Mononuclear cell (primary cell): ENCODE results near the gene DCLK2. TPM values are rescaled to one million over a fixed set of nuclear protein-coding genes. Genes with fewer than 3 reads are reported as not detected.
A peak's percentile ranks its signal among the peaks of the same experiment; 100 is the strongest.

Source experiments
- H3K27me3 ChIP-seq: 2 replicates; pipeline ENCODE4 v1.6.0; 2011; ENCODE audit warnings: low read length, control low read depth; ENCODE audit not compliant: insufficient read depth
- H3K4me1 ChIP-seq: 2 replicates; pipeline ENCODE4 v1.5.1; 2011; ENCODE audit warnings: mild to moderate bottlenecking, low read length, control low read depth; ENCODE audit not compliant: insufficient read depth
- H3K4me3 ChIP-seq: 2 replicates; pipeline ENCODE4 v1.5.1; 2011; ENCODE audit warnings: mild to moderate bottlenecking, low read length, moderate library complexity
- H3K9me3 ChIP-seq: 2 replicates; pipeline ENCODE4 v1.5.1; 2011; ENCODE audit warnings: low read depth, mild to moderate bottlenecking, control low read depth, low read length
- total RNA-seq: library from RNA; depleted of rRNA; stranded (reverse); fragments of >200 nt; gene quantifications from one replicate; pipeline ENCODE4 v1.2.3, GENCODE V29; 2012

DCLK2 gene
- 0.31 TPM for total RNA-seq

- H3K27me3 ChIP-seq, result peaks cover 46% of the 10 kb centered on the region
These were observed at the start of gene DCLK2 for GRCh38 chr4:150078041-150078578. DCLK2 (plus strand) TSS chr4:150078445; CDS start chr4:150079028, 583 bp downstream.

GRCh38 chr4:150032541-150032940 lies 45.7 kb upstream of the DCLK2 start:
- no peaks in the 10 kb centered on the region for H3K27me3 ChIP-seq
- H3K9me3 ChIP-seq, result peaks cover 5% of the 10 kb centered on the region
- H3K4me1 ChIP-seq, result no peaks in the 10 kb centered on the region
- H3K4me3 ChIP-seq, result no peak overlapping the region

More at GRCh38 chr4:150078041-150078578, at the start of gene DCLK2:
- Histone ChIP-seq H3K9me3 (no peaks in the 10 kb centered on the region), H3K4me1 (peaks cover 19% of the 10 kb centered on the region), H3K4me3 (peak within 1 kb of the TSS; percentile 30)

- H3K27me3 ChIP-seq, result no peaks in the 10 kb centered on the region
- H3K4me3 ChIP-seq, result no peak overlapping the region
- no peaks in the 10 kb centered on the region for H3K4me1 ChIP-seq
- no peaks in the 10 kb centered on the region for H3K9me3 ChIP-seq
These were observed 45.2 kb upstream of the DCLK2 start for GRCh38 chr4:150033081-150033480.

GRCh38 chr4:150033901-150034300 lies 44.3 kb upstream of the DCLK2 start:
- no peaks in the 10 kb centered on the region for H3K4me1 ChIP-seq
- no peak overlapping the region for H3K4me3 ChIP-seq
- no peaks in the 10 kb centered on the region for H3K27me3 ChIP-seq
- H3K9me3 ChIP-seq, result no peaks in the 10 kb centered on the region

- H3K27me3 ChIP-seq, result no peaks in the 10 kb centered on the region
- H3K4me3 ChIP-seq, result no peak overlapping the region
- no peaks in the 10 kb centered on the region for H3K9me3 ChIP-seq
- peaks cover 7% of the 10 kb centered on the region for H3K4me1 ChIP-seq
These were observed 40.9 kb upstream of the DCLK2 start for GRCh38 chr4:150037251-150037856.

- H3K9me3 ChIP-seq, result no peaks in the 10 kb centered on the region
- H3K4me3 ChIP-seq, result no peak overlapping the region
- no peaks in the 10 kb centered on the region for H3K27me3 ChIP-seq
- H3K4me1 ChIP-seq, result peaks cover 7% of the 10 kb centered on the region
These were observed 39.7 kb upstream of the DCLK2 start for GRCh38 chr4:150038335-150039076.

- H3K27me3 ChIP-seq, result no peaks in the 10 kb centered on the region
- H3K4me1 ChIP-seq, result peaks cover 7% of the 10 kb centered on the region
- H3K4me3 ChIP-seq, result no peak overlapping the region
- no peaks in the 10 kb centered on the region for H3K9me3 ChIP-seq
These were observed 38.7 kb upstream of the DCLK2 start for GRCh38 chr4:150039274-150040127.

- Histone ChIP-seq H3K4me3 (no peak overlapping the region), H3K4me1 (peaks cover 3% of the 10 kb centered on the region), H3K27me3 (peaks cover 3% of the 10 kb centered on the region), H3K9me3 (no peaks in the 10 kb centered on the region)
These were observed 33.7 kb upstream of the DCLK2 start for GRCh38 chr4:150044517-150044916.

GRCh38 chr4:150045410-150045809 lies 32.8 kb upstream of the DCLK2 start:
- Histone ChIP-seq H3K4me1 (no peaks in the 10 kb centered on the region), H3K9me3 (no peaks in the 10 kb centered on the region), H3K4me3 (no peak overlapping the region), H3K27me3 (peaks cover 3% of the 10 kb centered on the region)

- no peaks in the 10 kb centered on the region for H3K9me3 ChIP-seq
- peaks cover 3% of the 10 kb centered on the region for H3K27me3 ChIP-seq
- no peak overlapping the region for H3K4me3 ChIP-seq
- no peaks in the 10 kb centered on the region for H3K4me1 ChIP-seq
These were observed 31.5 kb upstream of the DCLK2 start for GRCh38 chr4:150046728-150047217.

GRCh38 chr4:150047546-150047945 lies 30.7 kb upstream of the DCLK2 start:
- no peaks in the 10 kb centered on the region for H3K9me3 ChIP-seq
- H3K4me3 ChIP-seq, result no peak overlapping the region
- no peaks in the 10 kb centered on the region for H3K4me1 ChIP-seq
- peaks cover 3% of the 10 kb centered on the region for H3K27me3 ChIP-seq

GRCh38 chr4:150049682-150050081 lies 28.6 kb upstream of the DCLK2 start:
- Histone ChIP-seq H3K4me1 (no peaks in the 10 kb centered on the region), H3K4me3 (no peak overlapping the region), H3K9me3 (no peaks in the 10 kb centered on the region), H3K27me3 (peaks cover 6% of the 10 kb centered on the region)

- Histone ChIP-seq H3K9me3 (no peaks in the 10 kb centered on the region), H3K4me3 (no peak overlapping the region), H3K27me3 (peaks cover 6% of the 10 kb centered on the region), H3K4me1 (no peaks in the 10 kb centered on the region)
These were observed 27.7 kb upstream of the DCLK2 start for GRCh38 chr4:150050566-150050965.

GRCh38 chr4:150051111-150051510 lies 27.1 kb upstream of the DCLK2 start:
- Histone ChIP-seq H3K4me3 (no peak overlapping the region), H3K27me3 (peaks cover 6% of the 10 kb centered on the region), H3K9me3 (no peaks in the 10 kb centered on the region)

GRCh38 chr4:150055467-150055866 lies 22.8 kb upstream of the DCLK2 start:
- Histone ChIP-seq H3K4me1 (no peaks in the 10 kb centered on the region), H3K27me3 (peaks cover 3% of the 10 kb centered on the region), H3K9me3 (no peaks in the 10 kb centered on the region), H3K4me3 (no peak overlapping the region)

More at GRCh38 chr4:150051111-150051510, 27.1 kb upstream of the DCLK2 start:
- no peaks in the 10 kb centered on the region for H3K4me1 ChIP-seq
